ENCODE measurements around the gene BDH1.

DNA sequence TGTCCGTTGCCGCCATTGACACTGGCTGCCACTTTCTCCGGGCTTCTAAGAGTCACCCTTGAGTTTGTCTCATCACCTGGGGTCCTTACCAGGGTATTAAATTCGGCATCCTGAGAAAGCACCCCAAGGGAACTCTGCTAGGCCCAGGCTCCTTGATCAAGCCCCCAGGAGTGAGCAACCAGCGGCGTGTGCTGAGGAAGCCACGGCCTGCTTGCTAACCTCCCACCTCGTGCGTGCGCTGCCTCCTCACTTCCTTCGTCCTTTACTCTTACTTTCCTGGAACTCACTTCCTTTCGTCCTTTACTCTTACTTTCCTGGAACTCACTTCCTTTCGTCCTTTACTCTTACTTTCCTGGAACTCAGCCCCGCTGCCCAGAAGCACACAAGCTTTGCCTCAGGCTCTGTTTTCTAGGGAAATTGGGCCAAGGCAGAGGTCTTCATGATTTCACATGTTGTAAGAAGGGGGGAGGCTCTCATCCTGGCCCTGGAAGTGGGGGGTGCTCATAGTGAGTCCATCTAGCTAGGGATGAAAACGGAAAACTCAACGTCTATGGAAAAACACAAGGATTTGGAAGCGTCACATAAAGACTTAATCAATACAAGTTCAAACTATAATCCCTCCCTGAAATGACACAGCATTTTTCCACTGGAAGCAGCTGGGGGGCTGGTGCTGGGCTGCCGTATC lies 36.7 kb upstream of the BDH1 start:
- TF ChIP-seq, protein P1, sequence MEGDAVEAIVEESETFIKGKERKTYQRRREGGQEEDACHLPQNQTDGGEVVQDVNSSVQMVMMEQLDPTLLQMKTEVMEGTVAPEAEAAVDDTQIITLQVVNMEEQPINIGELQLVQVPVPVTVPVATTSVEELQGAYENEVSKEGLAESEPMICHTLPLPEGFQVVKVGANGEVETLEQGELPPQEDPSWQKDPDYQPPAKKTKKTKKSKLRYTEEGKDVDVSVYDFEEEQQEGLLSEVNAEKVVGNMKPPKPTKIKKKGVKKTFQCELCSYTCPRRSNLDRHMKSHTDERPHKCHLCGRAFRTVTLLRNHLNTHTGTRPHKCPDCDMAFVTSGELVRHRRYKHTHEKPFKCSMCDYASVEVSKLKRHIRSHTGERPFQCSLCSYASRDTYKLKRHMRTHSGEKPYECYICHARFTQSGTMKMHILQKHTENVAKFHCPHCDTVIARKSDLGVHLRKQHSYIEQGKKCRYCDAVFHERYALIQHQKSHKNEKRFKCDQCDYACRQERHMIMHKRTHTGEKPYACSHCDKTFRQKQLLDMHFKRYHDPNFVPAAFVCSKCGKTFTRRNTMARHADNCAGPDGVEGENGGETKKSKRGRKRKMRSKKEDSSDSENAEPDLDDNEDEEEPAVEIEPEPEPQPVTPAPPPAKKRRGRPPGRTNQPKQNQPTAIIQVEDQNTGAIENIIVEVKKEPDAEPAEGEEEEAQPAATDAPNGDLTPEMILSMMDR (IDR thresholded peaks at IDR 0.05; ENCODE audit: borderline replicate concordance, extremely low read depth, low read length, poor library complexity, severe bottlenecking): no peak
- no peak for TF ChIP-seq EZH2 (IDR thresholded peaks at IDR 0.05; ENCODE audit: borderline replicate concordance, low read depth, low read length, severe bottlenecking)

Measured in DND-41 (cell line).